A673 (cell line): ENCODE results near the gene CTNNA3. TPM values are rescaled to one million over a fixed set of nuclear protein-coding genes. Genes with fewer than 3 reads are reported as not detected.

Experiments
- BruUV-seq: library from RNA; stranded (reverse); fragments of 400-500 nt; replicated peaks from 2 replicates; lab custom pipeline; 2021; lab: Mats Ljungman, UMichigan
- CTCF ChIA-PET: fragments of 300-600 bp; sonication (Branson Sonifier 250); formaldehyde crosslinking; loops from one replicate; lab custom pipeline; 2022; ENCODE audit warnings: antibody characterized with exemption; lab: Charles Lee
- POLR2A ChIA-PET: fragments of 300-600 bp; sonication (Branson Sonifier 250); formaldehyde crosslinking; loops from one replicate; lab custom pipeline; 2022; ENCODE audit warnings: antibody characterized with exemption; ENCODE audit not compliant: low non-redundant PET; lab: Charles Lee
- DNase-seq: peaks from one replicate; pipeline ENCODE4 v3.0.0-alpha.2; 2015; ENCODE audit warnings: low spot score
- H3K27ac ChIP-seq: fragments of 200-600 bp; sonication (generic); 2 replicates; pipeline ENCODE4 v1.5.1; 2016; ENCODE audit warnings: mixed run types, low read depth, mild to moderate bottlenecking, mixed read lengths, antibody characterized with exemption, low read length; ENCODE audit not compliant: poor library complexity, severe bottlenecking
- H3K27me3 ChIP-seq: fragments of 200-600 bp; sonication (generic); replicated peaks from 2 replicates; pipeline ENCODE4 v1.6.1; 2017; ENCODE audit warnings: mixed run types, low read depth, mild to moderate bottlenecking, mixed read lengths, antibody characterized with exemption, low read length; ENCODE audit not compliant: insufficient read depth, poor library complexity
- H3K36me3 ChIP-seq: fragments of 200-600 bp; sonication (generic); 2 replicates; pipeline ENCODE4 v1.6.1; 2016; ENCODE audit warnings: mixed run types, mild to moderate bottlenecking, mixed read lengths, antibody characterized with exemption, low read length; ENCODE audit not compliant: insufficient read depth, poor library complexity, severe bottlenecking
- H3K4me1 ChIP-seq: fragments of 200-600 bp; sonication (generic); 2 replicates; pipeline ENCODE4 v1.6.1; 2017; ENCODE audit warnings: mixed run types, mild to moderate bottlenecking, mixed read lengths, antibody characterized with exemption, low read length; ENCODE audit not compliant: insufficient read depth, poor library complexity, severe bottlenecking
- H3K4me3 ChIP-seq: fragments of 200-600 bp; sonication (generic); 2 replicates; pipeline ENCODE4 v1.5.1; 2016; ENCODE audit warnings: low read depth, mixed run types, mild to moderate bottlenecking, mixed read lengths, low read length; ENCODE audit not compliant: poor library complexity, severe bottlenecking
- H3K9me3 ChIP-seq: fragments of 200-600 bp; sonication (generic); 2 replicates; pipeline ENCODE4 v1.6.1; 2016; ENCODE audit warnings: mixed run types, low read depth, mild to moderate bottlenecking, mixed read lengths, antibody characterized with exemption, low read length; ENCODE audit not compliant: poor library complexity, severe bottlenecking
- EZH2 ChIP-seq: fragments of 200-600 bp; sonication (generic); IDR thresholded peaks from 2 replicates; pipeline ENCODE4 v1.6.1; 2017; ENCODE audit warnings: borderline replicate concordance, low read depth, mild to moderate bottlenecking, mixed read lengths, antibody characterized with exemption, low read length; ENCODE audit not compliant: poor library complexity, severe bottlenecking
- intact Hi-C: fragments of 100-400 bp; cut with micrococcal nuclease; formaldehyde crosslinking; loops from one replicate; pipeline ENCODE4 v1.10.0; 2022; ENCODE audit not compliant: unreplicated experiment
- total RNA-seq: library from RNA; stranded (reverse); gene quantifications from 2 replicates; pipeline ENCODE4 v1.2.3, GENCODE V29; 2021
- TF ChIP-seq, protein P1 (sequence below): fragments of 300-800, 200-600 bp; sonication (generic); conservative IDR thresholded peaks from 2 replicates; pipeline ENCODE4 v1.5.1; 2017; ENCODE audit warnings: low read depth, mild to moderate bottlenecking, antibody characterized with exemption, low read length, moderate library complexity, mixed read lengths

CTNNA3 gene
- total RNA-seq, 1 experiment from 2014 or later: not detected

DNA sequence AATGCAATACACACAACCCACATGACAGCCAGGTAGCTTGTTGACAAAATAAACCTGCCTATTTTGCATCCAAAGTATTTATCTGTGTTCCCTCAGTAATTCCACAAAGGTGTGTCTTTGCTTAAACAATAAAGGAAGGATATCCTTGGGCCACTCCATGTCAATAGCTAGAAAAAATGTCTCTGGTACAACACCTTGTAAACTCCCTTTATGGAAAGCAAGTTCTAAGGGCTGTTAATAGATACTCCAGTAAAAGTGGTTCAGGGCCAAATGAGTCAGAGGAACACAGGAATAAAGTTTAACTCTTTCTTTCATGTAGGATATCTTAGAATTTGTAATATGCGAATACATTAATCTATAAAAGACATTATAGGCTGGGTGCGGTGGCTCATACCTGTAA lies 867.0 kb downstream of the CTNNA3 start:
- no peak for DNase-seq
- intact Hi-C loops: no loop called here
- BruUV-seq: no TSS peak

DNA sequence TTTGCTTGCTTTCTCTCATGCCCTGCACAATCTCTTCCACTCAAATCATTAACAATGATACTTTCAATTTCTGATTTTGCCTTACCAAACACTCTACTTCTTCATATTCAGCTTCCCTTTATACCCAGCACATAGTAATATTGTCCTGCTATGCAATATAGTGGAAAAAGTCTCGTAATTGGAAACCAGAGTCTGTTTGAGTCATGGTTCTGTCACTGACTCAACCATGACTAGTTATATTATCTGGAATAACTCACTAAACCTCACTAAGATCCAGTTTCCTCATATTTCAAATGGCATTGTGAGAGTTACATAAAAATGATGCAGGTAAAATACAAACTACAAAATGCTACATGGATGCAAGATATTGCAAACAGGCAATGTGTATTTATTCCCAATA lies 868.6 kb downstream of the CTNNA3 start:
- no peaks in the 10 kb centered on the region for H3K4me1 ChIP-seq
- no peaks in the 10 kb centered on the region for H3K27me3 ChIP-seq
- H3K9me3 ChIP-seq: no peaks in the 10 kb centered on the region
- H3K4me3 ChIP-seq: no peak overlapping the region
- H3K27ac ChIP-seq: no peak overlapping the region
- ChIA-PET POLR2A (no interaction called here), CTCF (no interaction called here)
- DNase-seq: no peak
- no peaks in the 10 kb centered on the region for H3K36me3 ChIP-seq
- TF ChIP-seq EZH2: no peak
- TF ChIP-seq, protein P1, sequence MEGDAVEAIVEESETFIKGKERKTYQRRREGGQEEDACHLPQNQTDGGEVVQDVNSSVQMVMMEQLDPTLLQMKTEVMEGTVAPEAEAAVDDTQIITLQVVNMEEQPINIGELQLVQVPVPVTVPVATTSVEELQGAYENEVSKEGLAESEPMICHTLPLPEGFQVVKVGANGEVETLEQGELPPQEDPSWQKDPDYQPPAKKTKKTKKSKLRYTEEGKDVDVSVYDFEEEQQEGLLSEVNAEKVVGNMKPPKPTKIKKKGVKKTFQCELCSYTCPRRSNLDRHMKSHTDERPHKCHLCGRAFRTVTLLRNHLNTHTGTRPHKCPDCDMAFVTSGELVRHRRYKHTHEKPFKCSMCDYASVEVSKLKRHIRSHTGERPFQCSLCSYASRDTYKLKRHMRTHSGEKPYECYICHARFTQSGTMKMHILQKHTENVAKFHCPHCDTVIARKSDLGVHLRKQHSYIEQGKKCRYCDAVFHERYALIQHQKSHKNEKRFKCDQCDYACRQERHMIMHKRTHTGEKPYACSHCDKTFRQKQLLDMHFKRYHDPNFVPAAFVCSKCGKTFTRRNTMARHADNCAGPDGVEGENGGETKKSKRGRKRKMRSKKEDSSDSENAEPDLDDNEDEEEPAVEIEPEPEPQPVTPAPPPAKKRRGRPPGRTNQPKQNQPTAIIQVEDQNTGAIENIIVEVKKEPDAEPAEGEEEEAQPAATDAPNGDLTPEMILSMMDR: no peak
- no TSS peak for BruUV-seq
- intact Hi-C loops: no loop called here

More for the DNA sequence above, 867.0 kb downstream of the CTNNA3 start:
- CTCF ChIA-PET: no interaction called here
- Histone ChIP-seq H3K4me1 (no peaks in the 10 kb centered on the region), H3K27me3 (no peaks in the 10 kb centered on the region), H3K4me3 (no peak overlapping the region), H3K36me3 (no peaks in the 10 kb centered on the region), H3K9me3 (no peaks in the 10 kb centered on the region), H3K27ac (no peak overlapping the region)
- TF ChIP-seq EZH2: no peak
- TF ChIP-seq, protein P1: no peak
- POLR2A ChIA-PET: no interaction called here

DNA sequence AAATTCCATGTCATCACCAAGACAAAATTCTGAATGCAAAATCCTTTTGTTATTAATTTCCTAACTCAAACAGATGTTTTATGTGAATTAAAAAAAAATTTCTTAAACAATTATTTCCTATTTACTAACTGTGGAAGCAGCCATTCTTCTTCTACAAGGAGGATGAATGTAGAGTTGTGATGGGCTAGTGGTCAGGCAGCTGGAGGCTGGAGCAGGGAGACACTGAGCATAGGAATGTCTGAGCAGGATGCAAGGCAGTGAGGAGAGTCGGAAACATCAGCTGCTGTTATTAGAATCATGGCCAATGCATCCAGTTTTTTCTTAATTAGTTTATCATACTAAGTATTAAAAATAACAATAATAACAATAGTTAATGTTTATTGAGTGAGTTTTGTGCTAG lies 872.7 kb downstream of the CTNNA3 start:
- CTCF ChIA-PET: no interaction called here
- no TSS peak for BruUV-seq
- POLR2A ChIA-PET: no interaction called here

More for the DNA sequence above, 872.7 kb downstream of the CTNNA3 start:
- no peak for DNase-seq
- H3K4me1 ChIP-seq: no peaks in the 10 kb centered on the region
- no peaks in the 10 kb centered on the region for H3K36me3 ChIP-seq
- intact Hi-C loops: no loop called here
- no peaks in the 10 kb centered on the region for H3K9me3 ChIP-seq
- no peak overlapping the region for H3K4me3 ChIP-seq
- H3K27ac ChIP-seq: no peak overlapping the region
- no peaks in the 10 kb centered on the region for H3K27me3 ChIP-seq
- TF ChIP-seq, protein P1: no peak
- TF ChIP-seq EZH2: no peak
